GM18873 (cell line): ENCODE data around the gene KRT6A.
"Not testable (repeated sequence)": the region's sequence is repeated elsewhere in the genome, so short reads cannot be mapped to it uniquely, and the experiment has no call there.

Experiments
- ATAC-seq: cut with Tn5 transposase; IDR thresholded peaks from one replicate; pipeline ENCODE4 v1.9.1; 2021; ENCODE audit warnings: mild to moderate bottlenecking, moderate library complexity, moderate number of reproducible peaks; ENCODE audit not compliant: unreplicated experiment, low FRiP score

Gene KRT6A

GRCh38 chr12:52506858-52507715 is 14.0 kb upstream of the KRT6A start:
- no peak for ATAC-seq

GRCh38 chr12:52502877-52503276 is 9.8 kb upstream of the KRT6A start:
- ATAC-seq = no peak

DNA sequence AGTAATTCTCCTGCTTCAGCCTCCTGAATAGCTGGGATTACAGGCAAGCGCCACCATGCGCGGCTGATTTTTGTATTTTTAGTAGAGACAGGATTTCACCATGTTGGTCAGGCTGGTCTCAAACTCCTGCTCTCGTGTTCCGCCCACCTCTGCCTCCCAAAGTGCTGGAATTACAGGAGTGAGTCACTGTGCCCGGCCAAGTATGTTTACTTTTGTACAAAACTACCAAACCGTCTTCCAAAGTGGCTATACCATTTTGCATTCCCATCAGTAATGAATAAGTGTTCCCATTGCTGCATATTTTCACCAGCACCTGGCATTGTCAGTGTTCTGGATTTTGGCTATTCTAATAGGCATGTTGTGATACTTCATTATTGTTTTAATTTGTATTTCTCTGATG is 8.4 kb upstream of the KRT6A start:
- no peak for ATAC-seq

DNA sequence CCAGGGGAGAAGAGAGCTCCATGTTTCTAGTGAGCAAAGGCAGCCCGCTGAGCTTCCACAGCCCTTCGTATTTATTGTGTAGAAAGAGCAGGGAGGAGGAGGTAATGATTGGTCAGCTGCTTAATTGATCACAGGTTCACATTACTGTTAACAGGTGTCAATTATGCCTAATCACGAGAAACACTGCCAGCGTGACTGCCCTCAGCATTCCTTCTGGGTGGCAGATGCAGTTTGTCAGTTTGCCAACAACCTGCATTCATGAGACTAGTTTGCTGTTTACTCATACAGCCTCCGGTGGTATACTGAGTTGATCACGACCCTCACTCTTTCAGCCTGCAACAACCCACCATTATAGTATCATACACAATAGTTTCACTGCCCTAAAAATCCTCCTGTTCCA is 7.5 kb upstream of the KRT6A start:
- not testable (repeated sequence) for ATAC-seq

GRCh38 chr12:52499806-52500560 is 6.9 kb upstream of the KRT6A start:
- no peak for ATAC-seq

GRCh38 chr12:52498946-52499345 is 5.9 kb upstream of the KRT6A start:
- ATAC-seq = no peak

GRCh38 chr12:52497975-52498374 is 4.9 kb upstream of the KRT6A start:
- ATAC-seq = no peak

GRCh38 chr12:52496590-52497071 is 3.6 kb upstream of the KRT6A start:
- no peak for ATAC-seq

DNA sequence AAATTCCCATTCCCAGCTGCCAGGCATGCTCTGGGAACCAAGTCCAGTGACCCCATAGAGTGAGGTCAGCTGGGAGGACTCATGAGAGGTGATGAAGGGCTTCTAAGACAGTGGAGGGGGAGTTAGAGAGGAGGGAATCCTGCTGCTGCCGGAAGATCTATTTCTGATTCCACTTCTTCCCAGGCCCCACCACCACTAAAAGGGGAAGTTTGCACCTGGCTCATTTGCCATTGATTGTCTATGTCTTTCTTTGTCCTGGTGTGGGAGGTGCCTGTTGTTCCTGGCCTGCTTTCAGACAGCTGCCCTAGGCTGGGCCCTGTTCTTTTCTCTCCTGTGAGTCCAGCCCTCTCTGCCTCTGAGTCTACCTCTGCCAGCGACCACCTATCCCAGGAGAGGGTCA is 3.0 kb upstream of the KRT6A start:
- no peak for ATAC-seq

GRCh38 chr12:52495389-52495788 is 2.3 kb upstream of the KRT6A start:
- no peak for ATAC-seq

DNA sequence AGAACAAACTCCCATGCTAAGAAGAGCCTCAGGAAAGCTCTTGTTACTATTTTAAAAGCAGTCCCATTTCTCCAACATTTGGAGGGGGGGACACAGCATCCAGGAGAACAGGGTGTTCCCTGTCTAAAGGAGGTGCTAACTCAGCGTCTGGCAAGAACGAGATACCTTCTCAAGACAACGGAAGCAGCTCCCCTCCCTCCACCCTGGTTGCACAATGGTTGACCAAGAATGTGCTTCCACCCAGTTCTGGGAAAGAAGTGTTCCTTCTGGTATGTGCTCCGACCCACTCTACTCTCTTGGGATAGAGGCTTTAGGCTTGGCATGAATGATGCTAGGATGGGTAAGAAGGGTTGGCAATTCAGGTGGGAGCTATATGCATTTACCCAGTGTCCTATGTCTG is 1.5 kb upstream of the KRT6A start:
- ATAC-seq = no peak

- ATAC-seq = no peak
These were observed 1.0 kb upstream of the KRT6A start for GRCh38 chr12:52494100-52494499.

- ATAC-seq = not testable (repeated sequence)
These were observed 652 bp downstream of the KRT6A start for GRCh38 chr12:52492405-52492804.

DNA sequence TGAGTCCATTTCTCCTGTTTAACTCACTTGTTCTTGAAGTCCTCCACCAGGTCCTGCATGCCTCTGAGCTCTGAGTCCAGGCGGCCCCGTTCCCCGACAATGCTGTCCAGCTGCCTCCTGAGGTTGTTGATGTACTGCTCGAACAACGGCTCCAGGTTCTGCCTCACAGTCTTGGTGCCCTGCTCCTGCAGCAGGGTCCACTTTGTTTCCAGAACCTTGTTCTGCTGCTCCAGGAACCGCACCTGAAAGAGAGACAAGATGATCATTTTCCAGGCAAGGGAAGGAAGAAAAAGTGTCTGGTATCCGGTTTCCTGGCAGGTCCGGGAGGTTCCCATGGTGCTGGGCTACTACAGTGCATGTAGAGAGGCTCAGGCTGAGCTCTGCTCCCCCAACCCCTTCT is 1.6 kb downstream of the KRT6A start:
- not testable (repeated sequence) for ATAC-seq

DNA sequence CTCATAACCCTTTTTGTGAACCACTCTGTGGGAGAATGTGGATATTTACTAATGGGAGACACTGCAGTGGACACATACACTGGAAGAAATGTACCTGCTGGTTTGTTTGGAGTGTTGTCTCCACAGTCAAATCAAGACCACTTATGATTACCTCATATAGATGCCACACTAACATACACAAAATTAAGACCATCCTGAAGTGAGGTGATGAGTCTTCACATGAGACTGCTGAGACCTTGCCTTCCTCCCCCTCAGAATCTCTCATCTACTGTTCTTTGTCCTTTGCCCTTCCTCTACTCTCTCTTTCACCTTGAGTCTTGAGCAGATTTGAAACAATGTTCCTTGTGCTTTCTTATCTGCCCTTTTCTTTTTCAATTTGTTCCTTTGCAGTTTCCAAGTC is 4.3 kb downstream of the KRT6A start:
- ATAC-seq = no peak

DNA sequence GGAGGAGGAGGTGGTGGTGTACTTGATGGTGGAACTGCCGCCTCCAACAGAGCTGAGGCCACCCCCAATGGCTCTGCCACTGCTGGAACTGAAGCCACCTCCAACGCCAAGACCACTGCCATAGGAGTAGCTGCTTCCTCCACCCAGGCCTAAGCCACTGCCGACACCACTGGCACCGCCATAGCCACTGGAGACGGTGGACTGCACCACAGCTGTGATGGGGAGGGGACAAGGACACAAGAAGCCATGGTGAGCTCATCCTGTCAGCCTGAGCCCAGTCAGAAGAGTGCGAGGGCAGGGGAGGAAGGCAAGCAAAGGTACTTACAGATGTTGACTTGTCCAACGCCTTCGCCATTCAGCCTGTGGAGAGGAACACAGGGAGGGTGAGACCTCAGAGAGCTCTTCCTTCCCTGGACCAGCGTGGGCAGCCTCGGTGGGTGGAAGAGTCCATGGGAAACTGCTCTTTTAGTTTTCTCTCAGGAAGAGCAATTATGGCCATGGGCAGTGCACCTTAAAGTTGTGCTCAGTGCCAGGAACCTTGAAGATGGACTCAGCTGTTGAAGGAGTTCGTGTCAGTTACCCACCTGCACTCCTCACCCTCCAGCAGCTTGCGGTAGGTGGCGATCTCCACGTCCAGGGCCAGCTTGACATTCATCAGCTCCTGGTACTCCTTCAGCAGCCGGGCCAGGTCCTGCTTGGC is 5.2 kb downstream of the KRT6A start:
- not testable (repeated sequence) for ATAC-seq

- no peak for ATAC-seq
These were observed 5.8 kb downstream of the KRT6A start for GRCh38 chr12:52487211-52487610.

DNA sequence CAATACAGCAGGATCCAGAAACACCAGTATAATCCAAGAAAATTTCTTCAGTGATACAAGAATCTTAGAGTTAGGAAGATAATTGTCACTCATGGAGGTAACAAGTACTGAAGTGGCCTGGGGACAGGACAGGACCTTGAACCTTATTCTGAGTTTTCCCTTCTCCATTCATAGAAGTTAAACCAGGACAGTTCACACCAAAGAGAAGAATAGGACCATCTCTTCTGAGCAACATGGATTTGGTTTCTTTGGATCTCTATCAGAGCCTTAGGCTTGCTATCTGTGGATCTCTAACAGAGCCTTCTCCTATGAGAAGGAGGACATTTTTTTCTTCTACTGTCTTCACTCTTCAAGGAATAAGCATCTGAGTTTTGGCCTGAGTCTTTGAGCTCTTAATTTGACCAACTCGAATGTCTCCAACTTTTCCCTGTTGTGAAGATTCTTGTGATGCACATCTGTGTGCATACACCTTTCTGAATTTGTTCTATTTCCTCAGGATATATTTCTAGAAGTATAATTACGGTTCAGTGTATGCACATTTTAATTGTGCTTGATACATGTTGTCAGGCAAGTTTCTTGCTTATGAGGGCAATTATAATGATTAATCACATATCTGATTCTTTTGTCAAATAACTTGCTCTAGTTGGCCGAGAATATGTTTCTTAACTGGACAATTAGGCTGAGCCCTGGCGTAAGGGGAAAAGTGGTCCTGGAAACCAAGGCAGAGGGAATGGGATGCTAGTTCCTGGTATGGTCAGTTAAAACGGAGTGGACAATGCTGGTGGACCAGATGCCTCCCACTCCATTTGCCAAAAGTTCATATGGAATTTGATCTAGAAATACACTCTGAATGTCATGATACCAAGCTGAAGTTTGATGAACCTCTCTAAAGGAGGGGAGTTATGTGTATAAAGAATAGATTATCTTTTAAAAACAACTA is 6.6 kb downstream of the KRT6A start:
- ATAC-seq = no peak

DNA sequence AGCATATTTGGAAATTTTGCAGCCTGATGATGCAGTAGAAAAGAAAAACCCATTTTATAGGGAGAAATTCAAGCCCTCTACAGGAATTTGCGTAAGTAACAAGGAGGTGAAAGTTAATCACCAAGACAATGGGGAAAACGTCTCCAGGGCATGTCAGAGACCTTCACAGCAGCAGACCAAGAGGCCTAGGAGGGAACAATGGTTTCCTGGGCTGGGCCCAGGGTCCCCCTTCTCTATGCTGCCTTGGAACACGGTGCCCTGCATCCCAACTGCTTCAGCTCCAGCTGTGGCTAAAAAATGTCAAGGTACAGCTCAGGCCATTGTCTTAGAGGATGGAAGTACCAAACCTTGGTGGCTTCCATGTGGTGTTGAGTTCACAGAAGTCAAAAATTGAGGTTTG is 13.0 kb downstream of the KRT6A start:
- ATAC-seq = no peak

DNA sequence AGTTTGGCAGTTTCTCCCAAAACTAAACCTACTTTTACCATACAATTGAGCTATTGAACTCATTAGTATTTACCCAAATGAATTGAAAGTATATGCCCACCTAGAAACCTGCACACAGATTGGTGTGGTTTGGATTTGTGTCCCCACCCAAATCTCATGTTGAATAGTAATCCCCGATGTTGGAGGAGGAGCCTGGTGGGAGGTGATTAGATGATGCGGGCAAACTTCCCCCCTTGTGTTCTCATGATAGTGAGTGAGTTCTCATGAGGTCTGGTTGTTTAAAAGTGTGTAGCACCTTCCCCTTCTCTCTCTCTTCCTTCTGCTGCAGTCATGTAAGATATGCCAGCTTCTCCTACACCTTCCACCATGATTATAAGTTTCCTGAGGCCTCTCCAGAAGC is 15.4 kb downstream of the KRT6A start:
- no peak for ATAC-seq
